ENCODE results near the gene PHACTR2.
"Not testable (repeated sequence)": the region's sequence is repeated elsewhere in the genome, so short reads cannot be mapped to it uniquely, and the experiment has no call there.

PHACTR2 gene

DNA sequence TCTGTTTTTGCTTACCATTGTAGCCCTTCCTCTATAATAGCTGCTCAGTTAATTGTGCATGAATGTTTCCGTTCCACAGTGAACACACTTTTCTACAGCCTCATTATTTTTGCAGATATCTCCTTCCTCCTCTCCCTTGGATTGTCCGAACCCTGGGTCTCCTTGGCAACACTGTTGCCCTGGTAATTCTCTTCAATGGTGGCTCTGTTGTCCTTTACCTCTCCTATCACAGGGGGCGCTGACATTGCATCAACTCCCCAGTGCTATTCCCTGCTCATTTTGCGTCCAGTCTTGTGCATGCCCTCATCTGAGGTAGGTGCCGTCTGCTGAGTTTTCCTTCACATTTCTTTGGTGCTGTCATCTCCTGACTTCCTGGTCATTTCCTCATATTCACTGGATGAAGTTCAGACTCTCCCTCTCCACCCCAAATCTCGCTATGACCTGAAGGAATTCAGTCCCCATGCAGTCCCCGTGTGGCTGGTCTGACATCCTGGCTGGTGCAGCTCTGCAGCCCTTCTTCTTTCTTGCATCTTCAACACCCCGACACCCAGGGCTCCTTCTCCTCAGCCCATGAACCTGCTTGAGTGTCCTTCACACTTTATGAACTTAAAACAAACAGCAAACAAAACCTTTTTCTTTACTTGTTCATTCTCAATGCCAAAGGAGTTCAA, 21.1 kb downstream of the PHACTR2 start:
- DNase-seq (ENCODE audit: low spot score), result no peak

DNA sequence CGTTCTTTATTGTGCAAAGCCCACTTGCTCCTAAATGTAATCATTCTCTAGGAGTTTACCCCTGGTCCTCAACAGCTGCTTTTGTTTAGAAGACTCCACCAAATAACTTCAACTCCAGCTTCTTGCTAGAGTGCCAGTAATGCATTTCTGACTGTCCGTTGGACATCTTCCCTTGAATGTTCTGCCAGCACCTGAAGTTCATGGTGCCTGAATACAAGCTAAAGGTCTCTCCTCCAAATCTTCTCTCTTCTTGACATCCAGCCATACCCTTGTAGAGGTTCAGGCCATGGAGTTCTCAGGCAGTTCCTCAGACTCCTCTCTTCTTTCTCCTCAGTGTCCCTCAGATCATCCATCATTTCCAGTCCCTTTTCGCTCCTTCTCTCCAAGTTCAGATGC, 21.7 kb downstream of the PHACTR2 start:
- no peak for DNase-seq (ENCODE audit: low spot score)

DNA sequence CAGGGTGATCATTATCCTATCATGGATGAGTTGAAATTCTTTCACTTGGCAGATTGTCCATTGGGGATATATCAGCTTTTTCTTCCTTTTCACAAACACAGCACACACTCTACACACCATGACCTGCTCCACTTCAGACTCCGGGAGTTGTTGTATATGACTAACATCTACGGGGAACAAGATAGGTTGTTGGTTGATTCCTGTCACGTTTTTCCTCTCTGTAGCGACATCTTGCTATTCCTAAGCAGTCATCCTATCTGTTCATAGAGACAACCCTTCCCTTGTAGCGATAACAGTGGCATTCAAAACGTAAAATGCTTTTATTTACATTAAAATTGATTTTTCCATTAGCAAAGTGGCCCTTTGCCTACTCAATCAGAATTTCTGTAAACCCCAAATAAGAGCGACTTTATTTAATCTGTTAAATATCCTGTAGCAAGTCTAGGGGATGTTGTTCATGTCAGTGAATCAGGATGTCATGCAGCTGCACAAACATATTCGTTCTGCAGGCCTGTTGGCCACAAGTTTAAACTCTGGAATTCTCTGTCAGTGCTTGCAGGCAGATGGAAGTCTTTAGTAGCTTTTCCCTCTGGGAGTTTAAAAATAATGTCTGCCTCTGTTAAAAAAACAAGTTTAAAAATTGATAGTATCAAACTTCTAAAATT, 23.1 kb downstream of the PHACTR2 start:
- DNase-seq (ENCODE audit: low spot score), result no peak

DNA sequence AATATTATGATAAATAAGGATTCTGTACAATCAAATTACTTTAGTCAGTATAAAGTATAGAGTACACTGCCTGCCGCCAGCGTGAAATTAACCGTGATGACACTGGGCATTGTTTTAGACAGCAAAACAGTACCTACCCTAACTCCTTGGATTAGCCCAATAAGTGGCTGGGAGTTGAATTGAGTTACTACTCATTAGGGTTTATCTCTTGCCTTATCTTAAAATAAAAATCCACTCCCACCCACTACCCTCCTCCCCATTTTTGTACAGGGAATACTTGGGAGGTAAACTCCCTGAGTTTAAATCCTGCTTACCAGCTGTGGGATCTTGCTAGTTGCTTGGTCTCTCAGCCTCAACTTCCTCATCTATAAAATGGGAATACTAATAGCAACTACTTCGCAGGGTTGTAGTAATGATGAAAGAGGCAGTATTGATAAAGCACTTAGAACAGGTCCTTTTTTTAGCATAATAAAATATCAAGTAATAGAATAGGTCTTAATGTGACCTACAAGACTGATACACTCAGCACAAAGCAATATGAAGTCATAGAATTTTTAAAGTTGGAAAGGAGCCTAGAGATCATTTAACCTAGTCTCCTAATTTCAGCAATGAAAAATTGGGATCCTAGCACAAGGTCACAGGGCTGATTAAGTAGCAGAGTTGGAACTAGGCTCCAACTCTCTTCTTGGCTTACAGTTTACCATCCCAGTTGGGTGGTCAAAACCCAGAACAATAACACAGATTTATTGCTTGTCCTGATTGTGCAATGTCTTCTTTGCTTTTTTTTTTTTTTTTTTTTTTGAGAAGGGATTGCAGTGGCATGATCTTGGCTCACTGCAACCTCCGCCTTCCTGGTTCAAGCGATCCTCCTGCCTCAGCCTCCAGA, 23.8 kb downstream of the PHACTR2 start:
- DNase-seq (ENCODE audit: low spot score), result no peak

DNA sequence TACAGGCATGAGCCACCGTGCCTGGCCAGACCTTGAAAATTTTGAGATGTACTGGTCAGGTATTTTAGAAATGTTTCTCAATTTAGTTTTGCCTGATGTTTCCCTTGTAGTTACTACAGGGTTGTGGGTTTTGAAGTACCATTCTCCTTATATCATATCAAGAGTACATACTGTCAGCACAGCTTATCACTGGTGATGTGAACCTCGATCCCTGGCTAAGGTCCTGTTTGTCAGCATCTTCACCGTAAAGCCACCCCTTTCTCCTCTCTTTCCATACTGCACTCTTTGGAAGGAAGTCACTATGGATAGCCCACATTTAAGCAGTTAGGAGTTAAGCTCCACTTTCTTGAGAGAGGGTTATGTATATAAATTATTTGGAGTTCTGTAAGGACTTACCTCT, 27.8 kb downstream of the PHACTR2 start:
- no peak for DNase-seq (ENCODE audit: low spot score)

DNA sequence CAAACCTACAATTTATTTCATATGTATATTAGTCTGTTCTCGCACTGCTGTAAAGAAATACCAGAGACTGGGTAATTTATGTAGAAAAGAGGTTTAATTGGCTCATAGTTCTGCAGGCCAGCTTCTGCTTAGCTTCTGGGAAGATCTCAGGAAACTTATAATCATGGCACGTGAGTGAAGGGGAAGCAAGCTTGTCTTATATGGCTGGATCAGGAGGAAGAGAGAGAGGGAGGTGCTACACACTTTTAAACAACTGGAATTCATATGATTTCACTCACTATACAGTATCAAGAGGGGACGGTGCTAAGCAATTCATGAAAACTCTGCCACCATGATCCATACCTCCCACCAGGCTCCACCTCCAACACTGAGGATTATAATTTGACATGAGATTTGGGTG, 29.9 kb downstream of the PHACTR2 start:
- DNase-seq (ENCODE audit: low spot score), result no peak

DNA sequence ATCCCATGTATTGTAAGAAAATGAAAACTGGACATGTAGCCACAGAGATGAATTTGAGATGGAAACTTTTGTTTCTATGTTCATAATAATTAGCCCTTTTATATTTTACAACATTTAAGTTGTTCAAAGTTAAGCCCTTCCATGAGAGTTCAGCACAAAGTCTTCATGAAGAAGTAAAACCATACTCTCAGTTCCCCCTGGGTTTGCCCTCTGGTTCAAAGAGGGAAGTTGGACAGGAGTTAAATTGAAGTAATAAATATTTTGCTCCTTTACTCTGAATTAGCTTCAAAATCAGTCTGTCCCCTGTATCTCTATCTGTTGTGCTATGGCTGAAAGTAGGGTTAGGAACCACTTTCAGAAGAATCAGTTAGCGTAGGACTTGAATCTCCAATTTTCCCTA, 31.1 kb downstream of the PHACTR2 start:
- DNase-seq (ENCODE audit: low spot score), result no peak

DNA sequence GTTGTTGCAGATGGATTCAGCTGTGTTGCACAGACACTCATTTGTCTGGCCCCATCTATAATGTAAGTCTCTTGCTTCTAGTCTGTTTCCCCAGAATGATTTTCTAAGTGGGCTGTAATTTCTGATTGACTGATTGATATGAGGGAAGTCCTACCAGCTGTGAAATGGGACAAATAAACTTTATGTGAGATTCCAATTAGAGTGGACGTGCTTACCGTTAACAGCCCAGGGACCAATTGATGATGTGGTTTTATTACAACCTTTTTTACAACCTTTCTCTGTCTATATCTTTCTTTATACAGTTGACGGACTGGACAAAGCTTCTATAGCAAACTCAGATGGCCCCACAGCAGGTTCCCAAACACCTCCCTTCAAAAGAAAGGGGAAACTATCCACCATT, 33.9 kb downstream of the PHACTR2 start:
- no peak for DNase-seq (ENCODE audit: low spot score)

DNA sequence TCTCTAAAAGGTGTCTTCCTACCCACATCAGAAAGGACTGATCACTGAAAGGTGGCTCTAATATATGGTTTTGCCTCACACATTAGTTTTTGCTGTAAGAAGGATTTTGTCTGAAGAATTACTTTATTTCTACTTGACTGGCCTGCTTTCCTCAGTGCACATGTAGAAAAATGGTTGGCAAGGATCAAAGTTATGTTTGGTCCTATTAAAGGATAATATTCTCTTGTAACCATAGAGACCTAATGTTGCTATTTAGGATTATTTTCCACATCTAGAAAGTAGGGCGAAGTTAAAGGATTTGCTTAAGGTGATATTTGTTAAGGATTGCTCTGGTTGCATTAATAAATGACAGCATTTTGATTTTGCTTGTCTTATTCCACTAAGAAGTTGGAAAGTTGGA, 40.7 kb downstream of the PHACTR2 start:
- DNase-seq (ENCODE audit: low spot score), result no peak

DNA sequence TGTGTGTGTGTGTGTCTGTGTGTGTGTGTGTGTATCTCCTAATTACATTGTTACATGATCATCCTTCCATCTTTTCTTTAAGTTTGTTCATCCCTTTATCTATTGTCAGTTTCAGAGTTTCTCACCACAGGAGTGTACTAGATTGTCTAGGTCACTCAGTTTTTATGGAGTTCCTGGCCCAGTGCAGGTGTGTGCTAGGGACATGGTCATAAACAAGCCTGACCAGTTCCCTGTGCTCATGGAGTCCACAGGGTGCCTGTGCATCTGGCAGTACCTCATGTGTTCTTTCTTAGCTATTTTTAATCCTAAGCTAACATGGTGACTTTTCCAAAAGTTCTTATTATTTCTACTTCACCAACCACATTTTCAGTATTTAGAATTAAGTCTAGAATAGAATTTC, 43.9 kb downstream of the PHACTR2 start:
- no peak for DNase-seq (ENCODE audit: low spot score)

DNA sequence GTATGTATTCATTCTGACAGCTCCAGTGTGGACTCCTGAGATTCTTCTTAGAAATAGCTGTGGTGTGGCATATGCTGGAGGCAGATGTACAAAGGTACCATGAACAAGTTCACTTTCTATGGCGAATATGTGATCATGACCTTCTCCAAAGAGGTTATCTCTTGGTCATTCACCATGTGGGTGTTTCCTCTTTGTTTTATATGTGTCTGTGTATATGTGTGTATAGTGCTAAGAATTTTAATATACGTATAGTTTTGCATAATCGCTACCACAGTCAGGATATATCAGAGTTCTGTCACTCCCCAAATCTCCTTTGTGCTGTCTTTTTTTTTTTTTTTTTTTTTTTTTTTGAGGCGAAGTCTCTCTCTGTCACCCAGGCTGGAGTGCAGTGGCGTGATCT, 47.1 kb downstream of the PHACTR2 start:
- no peak for DNase-seq (ENCODE audit: low spot score)

DNA sequence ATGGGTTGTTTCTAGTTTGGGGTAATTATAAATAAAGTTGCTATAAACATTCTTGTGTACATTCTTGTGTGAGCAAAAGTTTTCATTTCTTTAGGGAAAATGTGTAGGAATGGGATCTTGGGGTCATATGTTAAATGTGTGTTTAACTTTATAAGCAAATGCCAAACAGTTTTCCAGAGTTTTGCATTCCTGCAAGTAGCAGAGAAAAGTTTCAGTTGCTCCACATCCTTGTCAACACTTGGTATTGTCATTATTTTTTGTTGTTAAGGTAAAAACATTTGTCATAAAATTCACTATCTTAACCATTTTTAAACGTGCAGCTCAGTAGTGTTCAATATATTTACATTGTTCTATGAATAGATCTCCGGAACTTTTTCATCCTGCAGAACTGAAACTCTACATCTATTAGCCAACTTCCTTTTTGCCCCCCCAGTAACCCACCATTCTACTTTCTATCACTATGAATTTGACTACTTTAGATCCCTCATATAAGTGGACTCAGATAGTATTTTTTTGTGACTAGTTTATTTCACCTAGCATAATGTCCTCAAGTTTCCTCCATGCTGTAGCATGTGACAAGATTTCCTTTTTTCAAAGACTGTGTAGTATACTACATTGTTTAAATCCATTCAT, 48.4 kb downstream of the PHACTR2 start:
- DNase-seq (ENCODE audit: low spot score), result no peak

DNA sequence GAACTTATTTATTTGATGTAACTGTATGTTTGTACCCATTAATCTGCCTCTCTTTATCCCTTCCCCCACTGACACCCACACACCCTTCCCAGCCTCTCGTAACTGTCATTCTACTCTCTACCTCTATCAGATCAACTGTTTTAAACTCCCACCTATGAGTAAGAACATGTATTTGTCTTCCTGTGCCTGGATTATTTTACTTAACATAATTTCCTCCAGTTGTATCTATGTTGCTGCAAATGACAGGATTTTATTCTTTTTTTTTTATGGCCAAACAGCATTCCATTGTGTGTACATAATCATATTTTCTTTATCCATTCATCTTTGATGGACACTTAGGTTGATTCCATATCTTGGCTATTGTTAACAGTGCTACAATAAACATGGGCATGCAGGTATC, 49.3 kb downstream of the PHACTR2 start:
- no peak for DNase-seq (ENCODE audit: low spot score)

DNA sequence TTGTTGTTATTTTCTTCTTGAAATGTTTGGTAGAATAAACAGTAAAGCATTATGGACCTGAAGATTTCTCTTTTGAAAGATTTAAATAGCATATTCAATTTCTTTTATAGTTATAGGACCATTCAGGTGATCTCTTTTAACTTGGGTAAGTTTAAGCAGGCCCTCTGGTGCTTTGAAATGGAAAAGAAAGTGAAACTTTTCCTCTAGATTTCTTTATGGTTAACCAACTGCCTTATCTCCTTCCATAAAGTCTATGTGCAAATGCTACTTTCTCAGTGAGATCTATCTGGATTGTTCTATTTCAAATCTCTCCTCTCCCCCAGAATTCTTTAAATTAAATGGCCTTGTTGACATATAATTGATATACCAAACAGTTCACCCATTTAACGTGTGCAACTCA, 54.0 kb downstream of the PHACTR2 start:
- DNase-seq (ENCODE audit: low spot score), result no peak

DNA sequence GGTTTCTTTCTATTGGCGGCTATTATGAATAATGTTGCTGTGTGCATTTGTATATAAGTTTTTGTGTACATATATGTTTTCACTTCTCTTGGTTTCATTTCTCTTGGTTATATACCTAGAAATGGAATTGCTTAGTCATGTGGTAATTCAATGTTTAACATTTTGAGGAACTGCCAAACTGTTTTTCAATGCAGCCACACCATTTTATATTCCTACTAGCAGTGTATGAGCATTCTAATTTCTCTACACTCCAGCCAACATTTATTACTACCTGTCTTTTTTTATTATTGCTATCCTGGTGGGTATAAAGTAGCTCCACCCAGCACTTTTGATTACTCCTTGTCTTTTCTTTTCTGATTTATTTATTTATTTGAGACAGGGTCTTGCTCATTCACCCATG, 54.8 kb downstream of the PHACTR2 start:
- DNase-seq (ENCODE audit: low spot score), result no peak

DNA sequence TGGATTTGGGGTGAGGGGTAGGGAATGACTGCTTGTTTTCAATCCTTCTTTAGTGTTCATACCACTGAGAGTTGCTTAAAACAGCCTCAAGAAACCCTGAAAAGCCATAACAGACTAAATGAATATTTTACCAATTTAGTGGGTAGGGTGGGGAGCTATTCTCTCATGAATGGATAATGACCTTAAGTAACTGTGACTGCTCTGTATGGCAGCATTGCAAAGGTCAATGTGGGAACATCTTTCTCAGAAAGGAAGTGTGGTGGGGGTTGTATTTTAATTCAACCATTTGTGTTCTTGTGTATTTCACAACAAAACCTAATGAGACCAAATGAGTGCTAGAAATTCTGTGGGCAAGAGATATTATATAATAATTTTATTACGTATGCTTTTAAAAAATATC, 55.7 kb downstream of the PHACTR2 start:
- no peak for DNase-seq (ENCODE audit: low spot score)

DNA sequence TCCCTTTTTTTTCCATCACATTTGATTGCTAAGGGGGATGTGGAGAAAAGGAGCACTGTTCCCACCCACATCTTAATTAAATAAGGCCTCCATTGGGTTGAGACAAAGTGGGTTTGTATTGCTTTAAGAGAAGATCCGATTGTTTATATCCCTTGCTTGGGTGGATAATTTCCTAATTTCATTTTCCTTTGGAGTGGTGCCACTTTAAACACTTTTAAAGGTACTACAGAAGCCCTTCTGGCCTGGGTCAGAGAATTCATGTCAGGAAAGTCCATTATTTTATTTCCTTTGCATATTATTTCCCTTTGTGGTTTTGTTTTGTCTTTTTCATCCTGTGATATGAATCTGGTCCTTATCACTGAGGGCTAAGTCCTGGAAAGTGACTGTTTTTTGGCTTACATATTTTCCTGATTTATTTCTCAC, 56.9 kb downstream of the PHACTR2 start:
- no peak for DNase-seq (ENCODE audit: low spot score)

DNA sequence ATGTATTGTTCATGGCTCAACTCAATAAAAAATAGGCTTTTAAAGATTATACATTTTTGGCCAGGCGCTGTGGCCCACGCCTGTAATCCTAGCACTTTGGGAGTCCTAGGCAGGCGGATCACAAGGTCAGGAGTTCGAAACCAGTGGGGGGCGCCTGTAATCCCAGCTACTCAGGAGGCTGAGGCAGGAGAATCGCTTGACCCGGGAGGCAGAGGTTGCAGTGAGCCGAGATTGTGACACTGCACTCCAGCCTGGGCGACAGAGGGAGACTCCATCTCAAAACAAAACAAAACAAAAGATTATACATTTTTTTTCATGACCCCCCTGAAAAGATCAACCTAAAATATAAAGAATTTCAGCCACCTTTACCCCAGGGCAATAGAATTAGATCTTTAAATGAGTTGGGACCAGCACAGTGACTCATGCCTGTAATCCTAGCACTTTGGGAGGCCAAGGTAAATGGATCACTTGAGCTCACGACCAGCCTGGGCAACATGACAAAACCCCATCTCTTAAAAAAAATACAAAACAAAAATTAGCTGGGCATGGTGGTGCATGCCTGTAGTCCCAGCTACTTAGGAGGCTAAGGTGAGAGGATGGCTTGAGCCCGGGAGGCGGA, 60.4 kb downstream of the PHACTR2 start:
- DNase-seq (ENCODE audit: low spot score), result not testable (repeated sequence)

DNA sequence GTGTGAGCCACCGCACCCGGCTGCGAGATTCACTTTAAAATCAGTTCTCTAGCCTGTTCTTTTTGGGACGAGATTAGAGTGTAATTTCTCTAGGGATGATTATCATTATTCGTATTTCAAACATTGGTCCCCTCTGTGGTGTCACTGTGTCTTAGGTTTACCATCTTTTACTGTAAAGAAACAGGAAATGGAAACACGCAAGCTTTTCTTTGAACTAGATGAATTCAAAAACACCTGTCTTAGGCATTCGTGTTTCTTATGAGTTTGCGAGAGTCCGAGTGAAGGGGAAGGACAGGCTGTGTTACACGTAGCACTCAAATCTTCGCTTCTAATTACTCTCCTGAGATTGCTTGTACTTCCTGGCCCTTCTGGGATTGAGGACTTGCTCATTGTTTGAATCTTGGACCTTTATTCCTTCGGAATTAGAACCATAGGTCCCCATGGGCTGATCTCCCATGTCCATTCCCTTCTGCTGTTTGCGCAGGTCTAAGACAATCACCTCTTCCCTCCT, 61.6 kb downstream of the PHACTR2 start:
- DNase-seq (ENCODE audit: low spot score), result no peak

DNA sequence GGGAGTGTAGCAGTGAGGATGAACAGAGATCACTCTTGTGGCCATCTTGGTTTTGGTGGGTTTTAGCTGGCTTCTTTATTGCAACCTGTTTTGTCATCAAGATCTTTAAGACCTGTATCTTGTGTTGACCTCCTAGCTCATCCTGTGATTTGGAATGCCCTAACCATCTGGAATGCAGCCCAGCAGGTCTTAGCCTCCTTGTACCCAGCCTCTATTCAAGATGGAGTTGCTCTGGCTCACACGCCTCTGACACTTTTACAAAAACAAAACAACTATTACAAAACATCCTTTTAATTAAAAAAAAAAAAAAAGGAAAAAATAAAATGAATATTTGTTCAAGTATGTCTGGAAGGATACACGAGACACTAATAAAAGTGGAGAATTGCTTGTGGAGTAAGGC, 62.4 kb downstream of the PHACTR2 start:
- DNase-seq (ENCODE audit: low spot score), result no peak

DNA sequence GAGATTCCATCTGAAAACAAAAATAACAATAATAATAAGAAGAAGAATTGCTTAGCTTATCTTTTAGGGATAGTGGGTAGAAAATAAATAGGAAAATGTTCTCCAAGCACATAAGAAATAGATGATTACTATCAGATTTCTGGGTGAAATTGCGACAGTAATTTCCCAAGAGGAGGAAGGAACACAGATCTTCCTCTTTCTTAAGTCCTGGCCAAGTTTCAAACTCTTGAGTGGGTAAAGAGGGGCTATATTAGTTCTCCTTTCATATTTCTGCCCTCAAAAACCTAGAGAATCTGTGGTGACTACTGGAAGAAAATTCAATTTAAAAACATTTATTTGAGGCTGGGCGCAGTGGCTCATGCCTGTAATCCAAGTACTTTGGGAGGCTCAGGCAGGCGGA, 63.7 kb downstream of the PHACTR2 start:
- DNase-seq (ENCODE audit: low spot score), result no peak
